Activated CD4-positive, alpha-beta T cell treated with anti-CD3 and anti-CD28 coated beads for 36 hours (primary cell): ENCODE results near the gene TUBGCP3. TPM values are rescaled to one million over a fixed set of nuclear protein-coding genes. Genes with fewer than 3 reads are reported as not detected.
A peak's percentile ranks its signal among the peaks of the same experiment; 100 is the strongest.

Experiments used
- ATAC-seq: fragments of 200-7000 bp; cut with Tn5 transposase; one replicate; pipeline ENCODE4 v1.10.0; 2021; ENCODE audit warnings: mild to moderate bottlenecking, moderate library complexity
- CTCF ChIA-PET: fragments of 350-600 bp; sonication (Branson Sonifier 250); formaldehyde crosslinking; loops from one replicate; lab custom pipeline; 2021; ENCODE audit warnings: antibody characterized with exemption; lab: Charles Lee
- POLR2A ChIA-PET: fragments of 350-600 bp; sonication (Branson Sonifier 250); formaldehyde crosslinking; loops from one replicate; lab custom pipeline; 2021; ENCODE audit warnings: antibody characterized with exemption, inconsistent platforms; lab: Charles Lee
- DNase-seq: peaks from one replicate; pipeline ENCODE4 v3.0.0-alpha.2; 2020
- H3K27ac Mint-ChIP-seq: one replicate; pipeline ENCODE4 v1.8.0; 2021; ENCODE audit warnings: mixed read lengths
- H3K27me3 Mint-ChIP-seq: one replicate; pipeline ENCODE4 v1.8.0; 2021; ENCODE audit warnings: mixed read lengths
- H3K36me3 Mint-ChIP-seq: one replicate; pipeline ENCODE4 v1.8.0; 2021; ENCODE audit warnings: low read depth, mixed read lengths
- H3K4me1 Mint-ChIP-seq: one replicate; pipeline ENCODE4 v1.8.0; 2021; ENCODE audit warnings: mixed read lengths
- H3K4me3 Mint-ChIP-seq: one replicate; pipeline ENCODE4 v1.8.0; 2021; ENCODE audit warnings: mild to moderate bottlenecking, moderate library complexity, mixed read lengths
- H3K9me3 Mint-ChIP-seq: one replicate; pipeline ENCODE4 v1.8.0; 2021; ENCODE audit warnings: low read depth, mixed read lengths
- intact Hi-C, 2 experiments: fragments of 100-400 bp; cut with DNase I in 1 of 2; cut with micrococcal nuclease in 1 of 2; formaldehyde crosslinking; loops; one replicate each; pipeline versions ENCODE4 v1.14.2 to v1.15.1; 2022 to 2024; cut with DNase I, micrococcal nuclease
- total RNA-seq, 2 experiments: library from RNA; stranded (reverse); gene quantifications; one replicate each; pipeline ENCODE4 v1.2.3, GENCODE V29; 2021

Gene TUBGCP3
- total RNA-seq, 2 experiments from 2014 or later: 57.2 to 60.5 TPM

- H3K4me1 Mint-ChIP-seq: no peaks in the 10 kb centered on the region
- CTCF ChIA-PET: interaction anchor here (0.6 to 3.1 kb wide), 3 partner anchors 9 to 1592 kb away, joined by 3 to 19 read pairs (median 3); no protein-coding TSS in a partner anchor
- H3K27ac Mint-ChIP-seq: no peak overlapping the region
- no peak for DNase-seq
- H3K36me3 Mint-ChIP-seq: no peaks in the 10 kb centered on the region
- ATAC-seq: no peak
- intact Hi-C loops: no loop called here
- POLR2A ChIA-PET: no interaction called here
- H3K4me3 Mint-ChIP-seq: no peak overlapping the region
- peaks cover 10% of the 10 kb centered on the region for H3K27me3 Mint-ChIP-seq
- H3K9me3 Mint-ChIP-seq: no peaks in the 10 kb centered on the region
Observed at GRCh38 chr13:112614835-112615234, 26.9 kb upstream of the TUBGCP3 start.

DNA sequence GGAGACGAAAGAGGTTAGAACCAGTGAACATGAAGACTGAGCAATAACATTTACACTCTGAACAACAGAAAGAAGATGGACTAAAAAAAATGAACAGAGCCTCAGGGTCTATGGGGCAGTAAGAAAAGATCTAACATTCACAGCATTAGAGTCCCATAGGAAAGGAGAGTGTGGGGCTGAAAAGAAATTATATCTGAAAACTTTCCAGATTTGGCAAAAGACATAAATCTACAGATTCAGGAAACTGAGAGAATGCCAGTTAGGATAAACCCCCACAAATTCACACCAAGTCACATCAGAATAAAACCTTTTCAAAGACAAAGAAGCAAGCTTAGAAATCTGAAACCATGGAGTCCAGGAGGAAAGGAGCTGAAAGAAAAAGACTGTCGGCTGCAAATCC, 20.3 kb upstream of the TUBGCP3 start:
- Mint-ChIP-seq H3K9me3 (no peaks in the 10 kb centered on the region), H3K4me3 (no peak overlapping the region), H3K27me3 (peaks cover 17% of the 10 kb centered on the region), H3K27ac (no peak overlapping the region), H3K4me1 (peaks cover 7% of the 10 kb centered on the region), H3K36me3 (no peaks in the 10 kb centered on the region)
- POLR2A ChIA-PET: no interaction called here
- intact Hi-C loops: loop anchor here (5.0 to 10.0 kb wide), 3 partner anchors 96 to 1133 kb away; no protein-coding TSS in a partner anchor
- CTCF ChIA-PET: interaction anchor here (0.8 to 3.2 kb wide), 4 partner anchors 15 to 71 kb away, joined by 3 to 13 read pairs (median 3); no protein-coding TSS in a partner anchor
- ATAC-seq (no peak), DNase-seq (no peak)

DNA sequence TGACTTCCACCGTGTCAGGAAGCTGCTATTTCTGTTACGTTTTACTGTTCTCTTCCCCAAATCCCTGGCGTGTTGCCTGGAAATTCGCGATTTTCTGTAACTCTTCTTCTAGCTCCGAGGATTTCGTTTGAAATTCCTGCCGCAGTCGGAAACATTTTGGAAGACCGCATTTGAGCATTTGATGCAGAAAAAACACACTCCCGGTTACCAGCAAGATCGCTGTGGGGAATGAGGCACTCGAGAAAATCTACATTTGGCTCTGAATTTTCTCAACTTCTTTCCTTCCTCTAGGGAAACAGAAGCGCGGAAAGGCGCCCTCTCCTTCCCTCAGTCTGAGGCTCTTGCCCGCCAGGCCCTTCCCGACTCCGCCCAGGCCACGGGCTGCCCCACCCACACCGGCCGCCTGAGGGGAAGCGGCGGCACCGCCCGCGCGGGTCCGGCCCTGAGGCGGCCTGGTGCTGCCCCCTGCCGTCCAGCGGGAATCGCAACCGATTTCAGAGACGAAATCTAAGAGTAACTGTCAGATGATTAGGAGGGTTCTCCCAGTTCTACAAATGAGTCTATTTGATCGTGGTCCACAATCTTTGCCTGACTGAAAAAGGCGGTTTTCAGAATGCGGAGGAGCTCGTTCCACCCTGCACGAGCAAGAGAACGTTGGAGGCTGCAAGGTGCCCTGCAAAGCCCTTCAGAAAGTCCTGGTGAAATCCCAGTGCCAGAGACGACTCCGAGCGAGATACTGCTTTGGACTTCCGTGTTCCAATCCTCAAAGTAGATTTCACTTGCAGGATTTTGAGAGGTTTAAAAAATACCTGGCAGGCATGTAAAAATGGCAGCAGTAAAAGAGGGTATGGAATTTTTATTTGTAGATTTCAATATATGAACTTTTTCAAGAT, 18.4 kb upstream of the TUBGCP3 start:
- Mint-ChIP-seq H3K27ac (peak overlapping the region; percentile 38), H3K4me1 (peaks cover 7% of the 10 kb centered on the region), H3K4me3 (peak overlapping the region; percentile 69), H3K27me3 (peaks cover 14% of the 10 kb centered on the region), H3K9me3 (no peaks in the 10 kb centered on the region), H3K36me3 (no peaks in the 10 kb centered on the region)
- intact Hi-C loops: loop anchor here (1.0 to 10.0 kb wide), 5 partner anchors 18 to 1132 kb away; partner anchors contain the start of gene TUBGCP3 (in 2 of the 2)
- ATAC-seq (peak; percentile 100), DNase-seq (peak; percentile 94)
- CTCF ChIA-PET: interaction anchor here (0.6 to 4.3 kb wide), 22 partner anchors 9 to 1539 kb away, joined by 3 to 32 read pairs (median 3); partner anchors contain the start of gene TUBGCP3
- POLR2A ChIA-PET: interaction anchor here (0.7 to 1.0 kb wide), 2 partner anchors 26 to 544 kb away, joined by 3 to 5 read pairs; no protein-coding TSS in a partner anchor

DNA sequence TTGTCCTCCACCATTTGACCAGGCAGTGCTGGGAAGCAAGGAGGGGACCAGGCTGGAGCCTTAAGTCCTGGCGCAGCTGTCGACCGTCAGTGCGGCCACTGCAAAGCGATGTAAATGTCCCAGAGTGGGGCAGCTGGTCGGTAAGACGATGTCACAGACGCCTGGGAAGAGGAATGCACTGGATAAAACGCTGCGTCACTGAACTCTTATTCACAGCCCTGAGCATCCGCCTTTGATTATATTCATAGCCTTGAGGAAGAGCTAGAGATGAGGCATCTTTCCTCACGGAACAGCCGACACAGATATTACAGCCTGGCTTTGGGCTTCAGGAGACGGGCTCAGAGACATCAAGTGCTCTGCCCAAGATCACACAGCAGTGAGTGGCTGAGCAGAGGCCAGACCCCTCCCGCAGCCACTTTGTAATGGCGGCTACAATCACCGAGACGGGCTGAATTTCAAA, 17.6 kb upstream of the TUBGCP3 start:
- Mint-ChIP-seq H3K36me3 (no peaks in the 10 kb centered on the region), H3K27ac (peak overlapping the region; percentile 38), H3K27me3 (peaks cover 14% of the 10 kb centered on the region), H3K9me3 (no peaks in the 10 kb centered on the region), H3K4me3 (peak overlapping the region; percentile 69), H3K4me1 (peaks cover 7% of the 10 kb centered on the region)
- no peak for DNase-seq
- ATAC-seq: no peak
- intact Hi-C loops: loop anchor here (5.0 to 10.0 kb wide), 3 partner anchors 93 to 1131 kb away; no protein-coding TSS in a partner anchor
- ChIA-PET POLR2A (interaction anchor here (0.5 to 1.0 kb wide), 3 partner anchors 25 to 543 kb away, joined by 3 to 5 read pairs (median 3); no protein-coding TSS in a partner anchor), CTCF (interaction anchor here (0.6 to 4.3 kb wide), 17 partner anchors 9 to 494 kb away, joined by 3 to 32 read pairs (median 3); partner anchors contain the start of gene TUBGCP3)

DNA sequence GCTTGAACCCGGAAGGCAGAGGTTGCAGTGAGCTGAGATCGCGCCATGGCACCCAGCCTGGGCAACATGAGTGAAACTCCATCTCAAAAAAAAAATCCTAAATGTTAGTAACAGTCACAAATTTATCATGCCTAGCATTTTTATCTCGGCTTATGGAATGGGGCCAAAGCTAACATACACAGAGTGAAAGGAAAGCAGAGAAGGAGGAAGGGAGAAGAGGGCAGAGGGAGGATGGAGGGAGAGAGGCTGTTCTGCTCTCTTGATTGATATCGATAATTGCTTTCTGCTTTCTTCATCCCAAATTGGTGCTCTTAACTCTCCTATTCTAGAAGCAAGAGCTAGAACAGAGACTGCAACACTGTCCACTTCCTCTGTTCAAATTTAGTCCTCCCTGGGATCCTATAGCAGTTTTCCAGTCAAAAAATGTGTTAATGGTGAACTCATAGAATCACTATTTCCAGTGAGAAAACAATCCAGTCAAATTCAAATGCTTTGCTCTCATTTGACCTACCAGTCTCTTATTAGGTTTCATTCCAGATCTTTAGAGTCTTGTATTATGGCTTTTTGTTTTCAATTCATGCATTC, 15.8 kb upstream of the TUBGCP3 start:
- Mint-ChIP-seq H3K4me3 (no peak overlapping the region), H3K9me3 (no peaks in the 10 kb centered on the region), H3K4me1 (peaks cover 7% of the 10 kb centered on the region), H3K27ac (no peak overlapping the region), H3K36me3 (no peaks in the 10 kb centered on the region), H3K27me3 (peaks cover 12% of the 10 kb centered on the region)
- intact Hi-C loops: loop anchor here (10.0 kb wide), 2 partner anchors 259 to 1129 kb away; no protein-coding TSS in a partner anchor
- CTCF ChIA-PET: interaction anchor here (4.3 kb wide), 1 partner anchor 14 kb away, joined by 32 read pairs; the partner anchor contains the start of gene TUBGCP3
- ATAC-seq (no peak), DNase-seq (no peak)
- POLR2A ChIA-PET: interaction anchor here (0.6 kb wide), 1 partner anchor 81 kb away, joined by 3 read pairs; no protein-coding TSS in a partner anchor

GRCh38 chr13:112602189-112602588, 14.2 kb upstream of the TUBGCP3 start:
- DNase-seq (no peak), ATAC-seq (no peak)
- no peaks in the 10 kb centered on the region for H3K36me3 Mint-ChIP-seq
- POLR2A ChIA-PET: no interaction called here
- CTCF ChIA-PET: interaction anchor here (0.7 kb wide), 1 partner anchor 320 kb away, joined by 3 read pairs; no protein-coding TSS in a partner anchor
- H3K4me1 Mint-ChIP-seq: peaks cover 7% of the 10 kb centered on the region
- H3K27me3 Mint-ChIP-seq: peaks cover 7% of the 10 kb centered on the region
- intact Hi-C loops: loop anchor here (10.0 kb wide), 2 partner anchors 257 to 1127 kb away; no protein-coding TSS in a partner anchor
- H3K9me3 Mint-ChIP-seq: no peaks in the 10 kb centered on the region
- H3K4me3 Mint-ChIP-seq: no peak overlapping the region
- H3K27ac Mint-ChIP-seq: no peak overlapping the region

DNA sequence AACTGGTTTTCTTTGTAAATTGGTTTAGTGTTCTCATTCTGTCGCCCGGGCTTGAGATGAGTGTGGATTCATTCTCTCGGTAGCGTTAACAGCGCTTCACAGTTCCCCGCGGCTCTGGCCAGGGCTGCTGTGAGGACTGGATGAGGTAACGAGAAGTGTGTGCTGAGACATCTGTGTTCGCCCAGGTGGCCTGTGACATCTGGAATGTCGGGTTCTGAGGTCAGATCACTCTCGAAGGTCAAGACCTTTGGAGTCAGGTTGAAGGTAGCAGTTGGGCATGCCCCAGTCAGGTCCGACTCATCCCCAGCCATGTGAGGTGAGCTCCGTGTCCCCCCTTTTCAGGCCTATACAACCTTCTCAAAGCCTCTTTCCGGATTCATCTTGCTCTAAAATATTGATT, 13.4 kb upstream of the TUBGCP3 start:
- no peak overlapping the region for H3K27ac Mint-ChIP-seq
- H3K4me3 Mint-ChIP-seq: no peak overlapping the region
- no peak for ATAC-seq

GRCh38 chr13:112596235-112596634, 8.3 kb upstream of the TUBGCP3 start:
- Mint-ChIP-seq H3K4me3 (no peak overlapping the region), H3K27me3 (peaks cover 13% of the 10 kb centered on the region), H3K4me1 (no peaks in the 10 kb centered on the region), H3K27ac (no peak overlapping the region), H3K36me3 (no peaks in the 10 kb centered on the region), H3K9me3 (no peaks in the 10 kb centered on the region)
- ATAC-seq (no peak), DNase-seq (no peak)
- ChIA-PET CTCF (no interaction called here), POLR2A (no interaction called here)
- intact Hi-C loops: no loop called here

More for the DNA sequence above, 13.4 kb upstream of the TUBGCP3 start:
- intact Hi-C loops: loop anchor here (10.0 kb wide), 2 partner anchors 257 to 1127 kb away; no protein-coding TSS in a partner anchor
- Mint-ChIP-seq H3K27me3 (peaks cover 4% of the 10 kb centered on the region), H3K9me3 (no peaks in the 10 kb centered on the region), H3K36me3 (no peaks in the 10 kb centered on the region), H3K4me1 (peaks cover 2% of the 10 kb centered on the region)
- ChIA-PET POLR2A (no interaction called here), CTCF (no interaction called here)
- no peak for DNase-seq

DNA sequence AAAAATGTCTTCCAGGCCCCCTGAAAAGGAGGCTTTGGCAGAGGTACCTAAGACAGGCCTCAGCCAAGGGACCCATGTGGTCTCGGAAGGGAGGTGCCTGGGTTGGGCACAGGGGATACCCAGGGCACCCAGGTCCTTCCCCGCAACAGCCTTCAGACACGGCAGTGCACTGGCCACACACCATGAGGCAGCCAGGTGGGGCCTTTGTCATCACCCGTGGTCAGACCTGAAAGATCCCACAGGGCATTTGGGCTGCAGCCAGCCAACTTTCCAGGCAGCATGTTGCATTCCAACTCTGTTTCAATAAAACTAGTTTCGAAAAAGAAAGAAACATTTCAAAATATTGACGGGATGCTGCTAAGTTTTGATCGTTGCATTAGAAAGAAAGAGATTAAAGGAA, 4.7 kb upstream of the TUBGCP3 start:
- ATAC-seq (no peak), DNase-seq (no peak)
- CTCF ChIA-PET: interaction anchor here (1.1 kb wide), 1 partner anchor 15 kb away, joined by 3 read pairs; no protein-coding TSS in a partner anchor
- Mint-ChIP-seq H3K27ac (no peak overlapping the region), H3K4me1 (peaks cover 14% of the 10 kb centered on the region), H3K9me3 (no peaks in the 10 kb centered on the region), H3K36me3 (peaks cover 2% of the 10 kb centered on the region), H3K27me3 (peaks cover 11% of the 10 kb centered on the region), H3K4me3 (no peak overlapping the region)
- POLR2A ChIA-PET: no interaction called here
- intact Hi-C loops: no loop called here

GRCh38 chr13:112592181-112592580, 4.2 kb upstream of the TUBGCP3 start:
- ChIA-PET CTCF (no interaction called here), POLR2A (no interaction called here)
- no peak overlapping the region for H3K4me3 Mint-ChIP-seq
- DNase-seq: no peak
- H3K4me1 Mint-ChIP-seq: peaks cover 15% of the 10 kb centered on the region
- no peaks in the 10 kb centered on the region for H3K9me3 Mint-ChIP-seq
- H3K27ac Mint-ChIP-seq: no peak overlapping the region
- H3K36me3 Mint-ChIP-seq: peaks cover 2% of the 10 kb centered on the region
- no peak for ATAC-seq
- intact Hi-C loops: no loop called here
- H3K27me3 Mint-ChIP-seq: peaks cover 9% of the 10 kb centered on the region
